ENCODE data around the gene SLC22A31.

GRCh38 chr16:89173174-89173921, 27.0 kb downstream of the SLC22A31 start:
- TF ChIP-seq EZH2 (optimal IDR thresholded peaks at IDR 0.05; ENCODE audit: low read depth, low read length) (no peak), CTCF (IDR thresholded peaks at IDR 0.05; ENCODE audit: low read length) (no peak), EZH2phosphoT487 (IDR thresholded peaks at IDR 0.05; ENCODE audit: low read length) (no peak)

All from MM.1S (cell line).